ENCODE measurements around the gene ACOD1. TPM values are rescaled to one million over a fixed set of nuclear protein-coding genes. Genes with fewer than 3 reads are reported as not detected.

The ACOD1 gene
- polyA plus RNA-seq, 1 of the 3 experiments (the other 2 are of a cell fraction), result not detected

- no peaks in the 10 kb centered on the region for H3K27me3 ChIP-seq (ENCODE audit: insufficient read depth)
- ChIA-PET CTCF (interaction anchor here (0.6 to 2.8 kb wide), 4 partner anchors 26 to 1078 kb away, joined by 3 to 11 read pairs (median 3); no protein-coding TSS in a partner anchor), POLR2A (no interaction called here)
- H3F3A ChIP-seq (replicated peaks; ENCODE audit: insufficient read depth), result no peaks in the 10 kb centered on the region
- H3K9me3 ChIP-seq, result no peaks in the 10 kb centered on the region
- no peak overlapping the region for H3K27ac ChIP-seq (ENCODE audit: low read depth in 2 of 2, low read length in 1 of 2)
- no peak for DNase-seq
- no peaks in the 10 kb centered on the region for H3K9me2 ChIP-seq
- no peak overlapping the region for H2AFZ ChIP-seq (ENCODE audit: low read depth)
- H4K20me1 ChIP-seq (ENCODE audit: insufficient read depth), result no peaks in the 10 kb centered on the region
- TF ChIP-seq REST (IDR thresholded peaks at IDR 0.05; ENCODE audit: low read depth, low read length) (peak; percentile 88), ELF1 (IDR thresholded peaks at IDR 0.05) (no peak)
- no peaks in the 10 kb centered on the region for H3K4me1 ChIP-seq (ENCODE audit: control insufficient read depth in 1 of 2, insufficient read depth in 2 of 2, low read depth in 1 of 2, low read length in 1 of 2)
- no peak overlapping the region for H3K4me2 ChIP-seq
- no peak overlapping the region for H3K4me3 ChIP-seq (ENCODE audit: low read depth in 2 of 2, low read length in 1 of 2)
- no peak overlapping the region for H3K9ac ChIP-seq
- H3K79me2 ChIP-seq (ENCODE audit: insufficient read depth), result no peaks in the 10 kb centered on the region
- WGBS (ENCODE audit: low lambda C conversion rate), result 41% methylated on average over 6 of the region's 6 CpGs
- no peaks in the 10 kb centered on the region for H3K36me3 ChIP-seq (replicated peaks in 1 of 2; ENCODE audit: control insufficient read depth in 1 of 2, insufficient read depth in 2 of 2, low read length in 1 of 2)
These were observed 6.2 kb downstream of the ACOD1 start for GRCh38 chr13:76954538-76954937.

GRCh38 chr13:76955193-76955592 lies 6.9 kb downstream of the ACOD1 start:
- 51% methylated on average over 4 of the region's 4 CpGs for WGBS (ENCODE audit: low lambda C conversion rate)
- Histone ChIP-seq H3F3A (replicated peaks; ENCODE audit: insufficient read depth) (no peaks in the 10 kb centered on the region), H3K4me2 (no peak overlapping the region), H4K20me1 (ENCODE audit: insufficient read depth) (no peaks in the 10 kb centered on the region), H3K4me3 (ENCODE audit: low read depth in 2 of 2, low read length in 1 of 2) (no peak overlapping the region), H3K79me2 (ENCODE audit: insufficient read depth) (no peaks in the 10 kb centered on the region), H3K36me3 (replicated peaks in 1 of 2; ENCODE audit: control insufficient read depth in 1 of 2, insufficient read depth in 2 of 2, low read length in 1 of 2) (no peaks in the 10 kb centered on the region), H3K9ac (no peak overlapping the region), H3K27me3 (ENCODE audit: insufficient read depth) (no peaks in the 10 kb centered on the region), H3K9me3 (no peaks in the 10 kb centered on the region; the same call in 1 of the 2 replicates), H2AFZ (ENCODE audit: low read depth) (no peak overlapping the region), H3K27ac (ENCODE audit: low read depth in 2 of 2, low read length in 1 of 2) (no peak overlapping the region), H3K9me2 (no peaks in the 10 kb centered on the region), H3K4me1 (ENCODE audit: control insufficient read depth in 1 of 2, insufficient read depth in 2 of 2, low read depth in 1 of 2, low read length in 1 of 2) (no peaks in the 10 kb centered on the region)
- POLR2A ChIA-PET, result no interaction called here
- TF ChIP-seq TCF12 (IDR thresholded peaks at IDR 0.05) (no peak), FOXJ3 (CRISPR knock-in tag; IDR thresholded peaks at IDR 0.05) (no peak), RCOR1 (IDR thresholded peaks at IDR 0.05; ENCODE audit: low read length) (no peak), NRF1 (IDR thresholded peaks at IDR 0.05; ENCODE audit: low read depth, low read length) (no peak), TAF1 (IDR thresholded peaks at IDR 0.05; ENCODE audit: borderline replicate concordance, low read depth, low read length) (no peak), SIN3A (IDR thresholded peaks at IDR 0.05; ENCODE audit: borderline replicate concordance, low read depth, low read length) (no peak), POLR2AphosphoS5 (IDR thresholded peaks at IDR 0.05; ENCODE audit: low read depth, low read length) (no peak), GATA2 (CRISPR knock-in tag; IDR thresholded peaks at IDR 0.05) (no peak), PBX3 (IDR thresholded peaks at IDR 0.05) (no peak), MXI1 (IDR thresholded peaks at IDR 0.05; ENCODE audit: low read depth, low read length) (no peak), YY1 (IDR thresholded peaks at IDR 0.05; ENCODE audit: low read depth) (no peak), RAD21 (IDR thresholded peaks at IDR 0.05; ENCODE audit: low read length) (no peak), GABPA (IDR thresholded peaks at IDR 0.05; ENCODE audit: low read depth) (no peak), NFIC (IDR thresholded peaks at IDR 0.05; ENCODE audit: borderline replicate concordance) (no peak), ZBTB33 (IDR thresholded peaks at IDR 0.05; ENCODE audit: borderline replicate concordance, low read depth) (no peak), USF1 (IDR thresholded peaks at IDR 0.05; ENCODE audit: borderline replicate concordance, low read depth) (no peak), FOXM1 (IDR thresholded peaks at IDR 0.05; ENCODE audit: low read depth) (no peak)
- CTCF ChIA-PET, result interaction anchor here (1.3 to 2.8 kb wide), 2 partner anchors 25 to 38 kb away, joined by 3 to 11 read pairs; no protein-coding TSS in a partner anchor
- DNase-seq, result no peak
